ENCODE measurements around the gene TBXA2R. TPM values are rescaled to one million over a fixed set of nuclear protein-coding genes. Genes with fewer than 3 reads are reported as not detected.

Gene TBXA2R
- total and polyA plus RNA-seq, 8 donors, result 0.42 to 1.5 (median 0.73) TPM

GRCh38 chr19:3620817-3621547 lies 14.3 kb upstream of the TBXA2R start:
- ATAC-seq (no peak), DNase-seq (peak in 1 of 6 donors; percentile 77), FAIRE-seq (no peak)
- intact Hi-C loops (cut with DNase I), result no loop called here
- Histone ChIP-seq H3K4me1 (peaks cover 0 to 12% (median 7%) of the 10 kb centered on the region in 3 donors), H3K27ac (no peak overlapping the region), H3K36me3 (no peaks in the 10 kb centered on the region), H3K27me3 (no peaks in the 10 kb centered on the region), H3K4me3 (no peak overlapping the region), H3K9me3 (no peaks in the 10 kb centered on the region)
- WGBS, 2 donors, result 88 to 90% methylated on average over 24 of the region's 24 CpGs
- no peak for TF ChIP-seq CTCF (IDR thresholded peaks at IDR 0.05)

DNA sequence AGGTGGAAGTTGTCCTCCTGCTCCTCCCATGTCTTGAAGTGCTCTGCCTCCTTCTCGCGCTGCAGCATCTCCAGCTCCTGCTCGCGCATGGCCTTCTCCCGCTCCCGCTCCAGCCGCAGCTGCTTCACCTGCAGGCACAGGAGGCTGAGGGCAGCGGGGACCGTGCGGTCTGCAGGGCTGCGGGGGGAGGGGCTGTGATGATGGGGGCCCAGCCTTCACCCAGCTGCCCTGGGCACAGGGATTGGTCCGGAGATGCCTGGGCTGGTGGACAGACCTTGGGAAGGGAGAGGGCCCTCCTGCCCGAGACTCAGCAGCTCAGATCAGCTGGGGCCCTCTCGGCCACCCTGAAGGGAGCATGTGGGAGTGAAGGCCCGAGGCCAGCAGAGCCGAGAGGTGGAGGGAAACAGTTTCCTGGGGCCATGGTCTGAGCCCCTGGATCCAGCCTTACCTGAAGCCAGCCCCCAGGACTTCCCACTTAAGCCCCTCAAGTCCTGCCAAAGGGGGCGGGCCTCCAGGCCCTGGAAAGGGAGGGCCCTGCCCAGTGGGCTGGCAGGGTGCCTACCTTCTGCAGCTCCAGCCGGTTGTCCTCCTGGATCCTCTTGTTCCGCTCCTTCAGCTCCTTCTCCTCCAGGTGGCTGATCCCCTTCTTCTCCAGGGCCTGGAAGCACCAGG lies 13.6 kb upstream of the TBXA2R start:
- ATAC-seq, result no peak
- Histone ChIP-seq H3K9me3 (no peaks in the 10 kb centered on the region), H3K4me3 (no peak overlapping the region), H3K4me1 (peaks cover 0 to 5% (median 0%) of the 10 kb centered on the region in 3 donors), H3K27me3 (no peaks in the 10 kb centered on the region), H3K36me3 (no peaks in the 10 kb centered on the region), H3K27ac (no peak overlapping the region)
- FAIRE-seq, result no peak
- DNase-seq, result peak in 1 of 6 donors; percentile 58
- TF ChIP-seq CTCF (IDR thresholded peaks at IDR 0.05), result no peak
- intact Hi-C loops (cut with DNase I), result no loop called here
- WGBS, 2 donors, result 83 to 86% methylated on average over 17 to 19 of the region's 19 CpGs

GRCh38 chr19:3619631-3620012 lies 12.9 kb upstream of the TBXA2R start:
- Histone ChIP-seq H3K27ac (no peak overlapping the region), H3K4me1 (peaks cover 0 to under 1% (median 0%) of the 10 kb centered on the region in 3 donors), H3K4me3 (no peak overlapping the region), H3K9me3 (no peaks in the 10 kb centered on the region), H3K36me3 (no peaks in the 10 kb centered on the region), H3K27me3 (no peaks in the 10 kb centered on the region)
- intact Hi-C loops (cut with DNase I), result loop anchor here in 1 of 3 donors (10.0 kb wide), 1 partner anchor 305 kb away; no protein-coding TSS in a partner anchor
- no peak for ATAC-seq
- no peak for FAIRE-seq
- WGBS, 2 donors, result 88 to 92% methylated on average over 12 to 17 of the region's 17 CpGs
- TF ChIP-seq CTCF (IDR thresholded peaks at IDR 0.05), result no peak
- DNase-seq, result peak in 2 of 6 donors; percentile 37 to 83

GRCh38 chr19:3618811-3619630 lies 12.3 kb upstream of the TBXA2R start:
- intact Hi-C loops (cut with DNase I), result loop anchor here in 1 of 3 donors (10.0 kb wide), 1 partner anchor 304 kb away; no protein-coding TSS in a partner anchor
- 85 to 92% methylated on average over 28 to 31 of the region's 31 CpGs for WGBS, 2 donors
- H3K9me3 ChIP-seq, result no peaks in the 10 kb centered on the region
- ATAC-seq, result peak in 1 of 4 donors; percentile 3
- peak in 3 of 6 donors; percentile 40 to 79 (median 51) for DNase-seq
- H3K4me3 ChIP-seq, result no peak overlapping the region
- no peak for TF ChIP-seq CTCF (IDR thresholded peaks at IDR 0.05)
- no peak for FAIRE-seq
- H3K27me3 ChIP-seq, result no peaks in the 10 kb centered on the region
- no peak overlapping the region for H3K27ac ChIP-seq
- no peaks in the 10 kb centered on the region for H3K4me1 ChIP-seq
- H3K36me3 ChIP-seq, result no peaks in the 10 kb centered on the region

All from pancreas (tissue), 10 donors.